HG03025 (cell line): ENCODE data around the gene LHX6.

Source experiments
- ATAC-seq: cut with Tn5 transposase; IDR thresholded peaks from one replicate; pipeline ENCODE4 v1.9.1; 2021; ENCODE audit warnings: mild to moderate bottlenecking, moderate library complexity; ENCODE audit not compliant: unreplicated experiment, low FRiP score

Gene LHX6

GRCh38 chr9:122158202-122158601 is 70.6 kb downstream of the LHX6 start:
- no peak for ATAC-seq

GRCh38 chr9:122155796-122156195 is 73.0 kb downstream of the LHX6 start:
- no peak for ATAC-seq
